Cerebellar cortex (tissue), 1 donor: ENCODE measurements around the gene STUB1.

ENCODE experiments used
- DNase-seq: peaks from one replicate; pipeline ENCODE4 v3.0.0-alpha.2; 2015; ENCODE audit warnings: low spot score

The STUB1 gene

GRCh38 chr16:712740-713250 is 32.6 kb downstream of the STUB1 start:
- DNase-seq = peak; percentile 84

- DNase-seq = no peak
Measured at GRCh38 chr16:714079-714478, 33.9 kb downstream of the STUB1 start.

DNA sequence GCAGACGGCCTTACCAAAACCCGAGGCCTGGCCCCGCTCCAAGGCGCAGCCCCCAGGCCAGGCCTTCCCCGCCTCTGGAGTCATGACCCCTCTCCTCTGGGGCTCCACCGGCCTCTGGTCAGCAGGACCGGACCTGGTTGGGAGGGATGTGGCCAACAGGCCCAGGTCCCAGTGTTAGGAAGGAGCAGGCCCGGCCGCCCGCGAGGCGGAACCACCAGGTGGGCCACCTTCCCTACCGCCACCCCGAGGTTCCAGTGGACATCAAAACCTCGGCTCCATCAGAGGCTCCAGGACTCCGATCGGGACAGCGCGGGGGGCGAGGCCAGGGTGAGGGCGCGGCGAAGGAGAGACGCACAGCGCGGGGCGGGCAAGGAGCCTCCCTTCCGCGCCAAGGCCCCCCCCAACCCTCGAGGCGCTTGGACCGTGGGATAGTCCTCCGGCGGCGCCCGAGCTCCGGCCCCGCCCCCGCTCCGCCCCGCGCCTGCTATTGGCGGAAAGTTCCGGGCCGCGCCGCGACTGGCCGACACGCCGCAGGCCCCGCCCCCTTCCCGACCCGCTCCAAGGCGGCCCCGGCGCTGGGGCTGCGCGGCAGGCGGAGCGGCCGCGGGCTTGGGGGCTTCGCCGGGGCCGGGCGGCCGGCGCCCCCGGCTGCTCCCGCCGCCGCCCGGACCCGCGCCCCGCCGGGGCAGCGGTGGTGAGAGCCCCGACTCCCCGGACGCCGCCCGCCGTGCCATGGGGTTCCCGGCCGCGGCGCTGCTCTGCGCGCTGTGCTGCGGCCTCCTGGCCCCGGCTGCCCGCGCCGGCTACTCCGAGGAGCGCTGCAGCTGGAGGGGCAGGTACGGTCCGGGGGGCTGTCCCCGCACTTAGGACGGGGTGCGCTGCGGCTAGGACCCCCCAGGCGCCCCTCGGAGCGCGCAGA is 34.6 kb downstream of the STUB1 start, which contains the start of gene METRN:
TSS of gene METRN (plus strand) at position 561 of the 919 bp plus-strand sequence. CDS start at position 733, 172 bp downstream.
- peak; percentile 82 for DNase-seq

- DNase-seq = no peak
Measured at GRCh38 chr16:715477-716199, 35.4 kb downstream of the STUB1 start.

- DNase-seq = peak; percentile 81
Measured at GRCh38 chr16:716200-716568, 36.0 kb downstream of the STUB1 start.

DNA sequence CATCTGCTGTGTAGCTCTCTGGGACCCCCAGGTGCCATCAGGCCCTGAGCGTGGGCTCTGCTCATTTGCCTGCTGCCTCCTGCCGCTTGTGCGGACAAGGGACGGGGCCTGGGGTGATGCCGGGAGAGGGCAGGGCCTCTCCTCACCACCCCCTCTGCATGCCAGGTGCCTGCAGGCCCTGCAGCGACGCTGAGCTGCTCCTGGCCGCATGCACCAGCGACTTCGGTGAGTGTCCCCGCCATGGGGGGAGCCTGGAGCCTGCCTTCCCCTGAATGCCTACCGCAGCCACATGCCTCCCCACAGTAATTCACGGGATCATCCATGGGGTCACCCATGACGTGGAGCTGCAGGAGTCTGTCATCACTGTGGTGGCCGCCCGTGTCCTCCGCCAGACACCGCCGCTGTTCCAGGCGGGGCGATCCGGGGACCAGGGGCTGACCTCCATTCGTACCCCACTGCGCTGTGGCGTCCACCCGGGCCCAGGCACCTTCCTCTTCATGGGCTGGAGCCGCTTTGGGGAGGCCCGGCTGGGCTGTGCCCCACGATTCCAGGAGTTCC is 36.6 kb downstream of the STUB1 start:
- DNase-seq = no peak

DNA sequence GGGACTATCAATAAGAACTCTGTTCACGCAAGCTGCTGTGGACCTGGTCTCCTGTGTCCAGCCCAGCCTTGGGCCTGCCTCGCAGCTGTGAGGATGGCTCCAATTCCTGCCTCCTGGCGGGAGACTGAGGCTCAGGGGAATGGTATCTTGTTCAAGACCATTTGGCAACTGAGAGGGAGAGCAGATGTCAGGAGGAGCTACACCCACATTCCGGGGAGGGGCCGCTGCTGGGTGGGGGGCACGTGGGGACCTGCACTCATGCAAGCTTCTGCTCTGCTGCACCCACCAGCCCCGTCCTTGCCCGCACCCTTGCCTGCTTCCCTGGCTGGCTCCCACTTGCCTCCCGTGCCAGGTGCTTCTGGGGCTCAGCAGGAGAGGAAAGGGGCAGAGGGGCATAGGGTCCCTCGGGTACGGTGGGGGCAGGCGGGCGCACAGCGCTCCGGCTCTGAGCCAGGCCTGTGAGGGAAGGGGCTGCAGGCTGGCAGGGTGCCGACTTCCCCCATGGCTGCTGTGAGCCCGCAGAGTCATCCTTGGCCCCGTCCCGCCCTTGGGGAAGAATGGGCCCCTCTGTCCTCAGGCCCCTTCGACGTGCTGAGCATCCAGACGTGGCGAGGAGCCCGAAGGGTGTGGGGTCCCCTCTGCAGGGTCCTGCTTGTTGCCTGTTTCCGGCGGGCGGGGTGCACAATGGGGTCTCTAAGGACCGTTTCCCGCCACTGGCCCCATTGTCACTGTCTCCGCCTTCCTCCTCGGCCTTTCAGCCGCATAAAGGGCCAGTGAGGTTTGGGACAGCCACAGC is 37.4 kb downstream of the STUB1 start:
- DNase-seq = no peak

GRCh38 chr16:718389-718788 is 38.2 kb downstream of the STUB1 start:
- DNase-seq = no peak

GRCh38 chr16:718922-719321 is 38.7 kb downstream of the STUB1 start:
- DNase-seq = no peak

GRCh38 chr16:719815-720446 is 39.7 kb downstream of the STUB1 start:
- DNase-seq = peak; percentile 69

DNA sequence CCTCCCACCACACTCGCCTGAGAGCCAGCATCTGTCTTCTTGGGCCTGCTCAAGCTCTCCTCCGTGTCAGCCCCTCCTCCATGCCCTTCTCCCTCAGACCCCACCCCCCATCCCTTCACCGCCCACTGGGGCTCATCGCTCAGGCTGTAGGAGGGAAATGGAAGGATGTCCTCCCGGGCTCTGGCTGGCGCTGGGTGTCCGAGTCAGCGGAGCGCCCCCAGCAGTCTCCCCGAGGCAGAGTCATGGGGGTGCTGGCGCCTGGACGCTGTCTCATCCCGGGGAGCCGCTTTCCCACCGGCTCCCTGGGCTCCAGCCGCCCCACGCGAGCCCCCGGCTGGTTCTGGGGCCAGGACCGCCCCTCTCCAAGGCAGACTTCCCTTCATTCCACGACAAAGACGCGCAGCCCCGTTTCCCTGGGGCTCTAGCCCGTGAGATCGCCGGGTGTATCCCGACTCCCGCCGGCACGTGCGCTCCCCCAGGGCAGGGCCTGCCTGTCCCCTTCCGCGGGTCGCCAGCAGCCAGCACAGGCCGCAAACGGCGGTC is 40.3 kb downstream of the STUB1 start:
- peak; percentile 86 for DNase-seq

DNA sequence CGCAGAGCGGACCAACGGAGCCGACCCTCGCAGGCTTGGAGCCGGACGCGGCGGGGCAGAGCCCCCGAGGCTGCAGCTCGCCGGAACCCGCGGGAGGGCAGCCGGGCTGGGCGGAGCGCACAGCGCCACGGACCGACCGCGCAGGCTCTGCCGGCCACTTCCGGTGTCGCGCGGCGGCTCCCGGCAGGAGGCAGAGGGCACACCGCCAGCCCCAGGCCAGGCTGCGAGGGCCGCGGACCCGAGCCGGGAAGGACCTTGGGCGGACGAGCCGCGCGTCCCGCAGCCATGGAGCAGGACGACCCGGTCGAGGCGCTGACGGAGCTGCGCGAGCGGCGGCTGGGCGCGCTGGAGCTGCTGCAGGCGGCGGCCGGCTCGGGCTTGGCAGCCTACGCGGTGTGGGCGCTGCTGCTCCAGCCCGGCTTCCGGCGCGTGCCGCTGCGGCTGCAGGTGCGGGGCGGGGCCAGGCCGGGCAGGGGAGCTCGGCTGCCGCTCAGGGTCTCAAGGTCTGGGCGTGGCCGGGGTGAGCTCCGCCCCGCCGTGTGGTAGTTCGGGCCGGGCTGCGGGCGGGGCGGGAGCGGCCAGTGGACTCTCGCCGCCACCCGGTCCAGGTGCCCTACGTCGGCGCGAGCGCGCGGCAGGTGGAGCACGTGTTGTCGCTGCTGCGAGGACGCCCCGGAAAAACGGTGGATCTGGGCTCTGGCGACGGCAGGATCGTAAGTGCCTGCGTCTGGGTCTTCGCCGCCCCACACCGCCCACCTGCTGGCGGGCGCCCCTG is 41.0 kb downstream of the STUB1 start, which contains the start of gene ANTKMT:
TSS of gene ANTKMT (plus strand) at position 157 of the 775 bp plus-strand sequence. CDS start at position 286, 129 bp downstream.
- peak; percentile 82 for DNase-seq

GRCh38 chr16:721765-722540 is 41.7 kb downstream of the STUB1 start:
- no peak for DNase-seq

DNA sequence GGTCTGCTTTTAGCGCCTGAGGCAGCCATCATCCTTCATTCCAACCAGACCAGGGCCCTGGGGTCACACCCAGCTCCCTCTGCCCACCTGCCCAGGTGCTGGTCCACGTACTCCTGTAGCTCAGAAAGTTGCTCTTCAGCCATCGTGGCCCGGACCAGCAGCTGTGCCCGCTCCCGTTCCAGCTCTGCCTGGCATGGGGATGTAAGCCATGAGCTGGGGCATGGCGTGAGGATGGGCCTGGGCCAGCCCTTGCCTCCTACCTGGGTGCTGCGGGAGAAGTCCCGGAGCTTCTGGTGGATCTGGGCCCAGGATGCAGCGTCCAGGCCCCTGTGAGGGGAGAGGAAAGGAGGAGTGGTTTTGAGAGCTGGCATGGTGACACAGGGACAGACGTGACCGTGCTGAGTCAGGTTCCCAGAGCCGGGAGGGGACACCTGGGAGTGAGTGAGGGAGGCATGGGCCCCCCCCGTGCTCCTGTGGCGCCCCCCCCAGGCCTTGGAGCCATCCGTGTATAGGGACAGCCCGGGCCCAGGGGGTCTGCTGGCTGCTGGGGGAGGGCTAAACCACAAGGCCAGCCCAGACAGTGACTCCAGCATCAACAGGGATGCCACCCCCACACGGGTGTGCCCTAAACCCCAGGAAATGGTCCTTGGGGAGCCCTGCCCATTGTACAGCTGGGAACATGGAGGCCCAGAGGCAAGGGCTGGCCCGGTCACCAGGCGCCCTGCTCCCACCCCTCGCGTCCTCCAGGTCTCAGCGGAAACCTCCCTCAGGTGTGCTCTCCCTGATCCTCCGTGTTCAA is 42.8 kb downstream of the STUB1 start:
- no peak for DNase-seq

- DNase-seq = no peak
Measured at GRCh38 chr16:723695-724094, 43.5 kb downstream of the STUB1 start.

DNA sequence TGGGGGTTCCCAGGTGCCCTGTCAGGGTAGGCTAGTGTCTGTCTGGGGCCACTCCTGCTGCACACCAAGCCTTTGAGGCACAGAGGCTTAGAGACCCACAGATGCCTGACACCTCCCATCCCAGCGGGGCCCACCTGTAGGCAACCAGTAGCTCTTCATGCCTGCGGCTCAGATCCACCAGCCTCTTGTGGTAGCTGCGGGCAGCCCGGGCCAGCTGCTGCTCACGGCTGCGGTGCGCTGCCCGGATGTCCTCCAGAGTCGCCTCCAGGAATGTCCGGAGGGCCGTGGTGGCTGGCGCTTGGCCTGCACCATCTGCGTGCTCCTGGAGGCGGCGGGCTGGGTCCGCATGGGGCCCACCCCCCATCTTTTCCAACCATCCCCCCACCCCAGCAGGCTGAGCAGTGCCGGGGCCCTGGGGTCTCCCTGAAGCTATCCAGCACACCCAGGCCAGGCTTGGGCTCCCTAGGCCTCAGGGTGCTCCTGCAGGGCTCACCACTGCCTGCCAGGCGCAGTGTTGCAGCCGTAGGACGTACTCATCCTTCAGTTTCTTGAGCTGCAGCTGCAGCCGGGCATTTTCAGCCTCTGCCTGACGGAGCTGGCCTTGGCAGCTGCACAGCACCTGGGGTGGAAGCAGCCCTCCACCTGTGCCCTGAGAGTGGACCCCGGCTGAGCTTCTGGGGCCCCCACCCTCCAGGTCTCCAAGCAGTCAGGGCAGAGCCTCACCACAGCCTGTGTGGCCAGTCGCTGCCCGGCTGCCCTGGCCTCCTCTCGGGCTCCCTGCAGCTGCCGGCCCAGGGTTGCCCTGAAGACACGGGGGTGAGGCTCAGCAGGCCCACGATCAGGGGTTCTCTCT is 44.2 kb downstream of the STUB1 start:
- peak; percentile 62 for DNase-seq

DNA sequence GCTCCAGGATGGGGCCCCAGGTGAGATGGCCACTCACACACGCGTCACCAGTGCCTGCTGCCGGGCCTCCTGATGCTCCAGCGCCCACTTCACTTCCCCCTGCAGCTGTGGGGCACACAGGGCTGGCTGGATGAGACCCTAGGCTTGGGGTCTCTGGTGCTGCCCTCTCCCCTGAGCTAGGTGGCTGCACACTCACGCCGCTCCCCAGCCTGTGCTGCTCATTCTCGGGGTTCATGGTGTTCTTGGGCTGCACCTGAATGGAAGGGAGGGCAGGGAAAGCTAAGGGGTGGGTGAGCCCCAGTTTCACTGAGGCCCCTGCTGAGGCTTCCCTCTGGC is 44.8 kb downstream of the STUB1 start:
- no peak for DNase-seq
